ENCODE results near the gene OASL. TPM values are rescaled to one million over a fixed set of nuclear protein-coding genes. Genes with fewer than 3 reads are reported as not detected.
A peak's percentile ranks its signal among the peaks of the same experiment; 100 is the strongest.

OASL gene
- polyA plus RNA-seq, 4 donors, result 0.56 to 3.0 (median 2.0) TPM

DNA sequence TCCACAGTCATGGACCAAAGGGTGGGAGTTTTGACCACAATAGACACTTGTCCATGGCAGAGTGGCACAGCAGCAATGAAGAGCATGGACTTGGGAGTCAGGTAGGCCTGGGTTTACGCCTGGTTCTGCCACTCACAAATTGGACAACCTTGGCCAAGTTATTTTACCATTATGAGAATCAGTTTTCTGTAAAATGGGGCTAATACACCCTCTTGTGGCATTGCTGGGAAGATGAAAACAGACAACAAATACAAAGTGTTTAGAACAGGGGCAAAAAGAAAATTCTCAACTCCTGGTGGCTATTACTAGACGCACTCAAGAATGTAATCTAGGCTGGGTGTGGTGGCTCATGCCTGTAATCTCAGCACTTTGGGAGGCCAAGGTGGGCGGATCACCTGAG lies 25.3 kb downstream of the OASL start:
- 75 to 86% (median 81%) methylated on average over 3 of the region's 3 CpGs for WGBS, 3 donors
- no peak overlapping the region for H3K27ac ChIP-seq (ENCODE audit: low read depth in 1 of 3, low read length in 2 of 3)
- FAIRE-seq, result no peak
- no peaks in the 10 kb centered on the region for H3K4me1 ChIP-seq (ENCODE audit: control insufficient read depth in 3 of 3, insufficient read depth in 2 of 3, low read depth in 1 of 3, low read length in 2 of 3)
- H3K27me3 ChIP-seq (ENCODE audit: control insufficient read depth in 3 of 3, insufficient read depth in 3 of 3, low read length in 3 of 3), result no peaks in the 10 kb centered on the region
- H3K9me3 ChIP-seq (ENCODE audit: control insufficient read depth in 2 of 2, insufficient read depth in 1 of 2, low read depth in 1 of 2, low read length in 1 of 2), result no peaks in the 10 kb centered on the region
- DNase-seq, result no peak
- H3K4me3 ChIP-seq (ENCODE audit: low read depth in 1 of 3, low read length in 3 of 3), result no peak overlapping the region
- peaks cover 2 to 33% (median 3%) of the 10 kb centered on the region in 3 donors for H3K36me3 ChIP-seq (ENCODE audit: control insufficient read depth in 3 of 3, insufficient read depth in 2 of 3, low read depth in 1 of 3, low read length in 3 of 3)

DNA sequence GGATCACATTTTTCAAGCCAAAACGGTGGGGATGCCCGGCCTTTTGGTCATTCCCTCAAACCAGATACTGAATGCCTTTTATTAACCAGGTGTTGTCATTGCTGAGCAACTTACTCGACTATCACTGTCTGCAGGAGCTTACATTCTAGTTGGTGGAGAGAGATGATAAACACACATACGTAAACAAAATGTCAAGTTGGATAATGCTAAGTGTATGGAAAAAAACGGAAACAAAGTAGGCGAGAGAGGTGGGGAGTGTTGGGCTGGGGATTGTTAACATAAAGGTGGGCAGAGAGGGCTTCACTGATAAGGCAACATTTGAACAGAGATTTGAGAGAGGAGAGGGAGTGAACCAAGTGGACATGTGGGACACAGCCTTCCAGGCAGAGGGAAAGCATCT lies 27.2 kb downstream of the OASL start:
- DNase-seq, result no peak
- no peaks in the 10 kb centered on the region for H3K4me1 ChIP-seq (ENCODE audit: control insufficient read depth in 3 of 3, insufficient read depth in 2 of 3, low read depth in 1 of 3, low read length in 2 of 3)
- H3K27me3 ChIP-seq (ENCODE audit: control insufficient read depth in 3 of 3, insufficient read depth in 3 of 3, low read length in 3 of 3), result no peaks in the 10 kb centered on the region
- no peaks in the 10 kb centered on the region for H3K9me3 ChIP-seq (ENCODE audit: control insufficient read depth in 2 of 2, insufficient read depth in 1 of 2, low read depth in 1 of 2, low read length in 1 of 2)
- no peak for FAIRE-seq
- H3K36me3 ChIP-seq (ENCODE audit: control insufficient read depth in 3 of 3, insufficient read depth in 2 of 3, low read depth in 1 of 3, low read length in 3 of 3), result peaks cover 3 to 46% (median 4%) of the 10 kb centered on the region in 3 donors
- no peak overlapping the region for H3K4me3 ChIP-seq (ENCODE audit: low read depth in 1 of 3, low read length in 3 of 3)
- no peak overlapping the region for H3K27ac ChIP-seq (ENCODE audit: low read depth in 1 of 3, low read length in 2 of 3)
- 76 to 89% (median 85%) methylated on average over 6 of the region's 6 CpGs for WGBS, 3 donors

- no peak for FAIRE-seq
- Histone ChIP-seq H3K9me3 (ENCODE audit: control insufficient read depth in 2 of 2, insufficient read depth in 1 of 2, low read depth in 1 of 2, low read length in 1 of 2) (no peaks in the 10 kb centered on the region), H3K4me3 (ENCODE audit: low read depth in 1 of 3, low read length in 3 of 3) (no peak overlapping the region), H3K27me3 (ENCODE audit: control insufficient read depth in 3 of 3, insufficient read depth in 3 of 3, low read length in 3 of 3) (no peaks in the 10 kb centered on the region), H3K36me3 (ENCODE audit: control insufficient read depth in 3 of 3, insufficient read depth in 2 of 3, low read depth in 1 of 3, low read length in 3 of 3) (peaks cover 3 to 51% (median 4%) of the 10 kb centered on the region in 3 donors), H3K4me1 (ENCODE audit: control insufficient read depth in 3 of 3, insufficient read depth in 2 of 3, low read depth in 1 of 3, low read length in 2 of 3) (no peaks in the 10 kb centered on the region), H3K27ac (ENCODE audit: low read depth in 1 of 3, low read length in 2 of 3) (no peak overlapping the region)
- WGBS, 3 donors, result 91 to 93% (median 91%) methylated on average over 8 of the region's 8 CpGs
- no peak for DNase-seq
Measured at GRCh38 chr12:121010860-121011259, 28.2 kb downstream of the OASL start.

GRCh38 chr12:121009741-121010140 lies 29.3 kb downstream of the OASL start:
- H3K9me3 ChIP-seq (ENCODE audit: control insufficient read depth in 2 of 2, insufficient read depth in 1 of 2, low read depth in 1 of 2, low read length in 1 of 2), result no peaks in the 10 kb centered on the region
- H3K4me3 ChIP-seq (ENCODE audit: low read depth in 1 of 3, low read length in 3 of 3), result no peak overlapping the region
- 15 to 66% (median 30%) methylated on average over 10 of the region's 10 CpGs for WGBS, 3 donors
- DNase-seq, result peak; percentile 83 to 87
- no peak for FAIRE-seq
- no peak overlapping the region for H3K27ac ChIP-seq (ENCODE audit: low read depth in 1 of 3, low read length in 2 of 3)
- H3K4me1 ChIP-seq (ENCODE audit: control insufficient read depth in 3 of 3, insufficient read depth in 2 of 3, low read depth in 1 of 3, low read length in 2 of 3), result peaks cover 0 to 2% (median 0%) of the 10 kb centered on the region in 3 donors
- H3K27me3 ChIP-seq (ENCODE audit: control insufficient read depth in 3 of 3, insufficient read depth in 3 of 3, low read length in 3 of 3), result no peaks in the 10 kb centered on the region
- peaks cover 3 to 61% (median 4%) of the 10 kb centered on the region in 3 donors for H3K36me3 ChIP-seq (ENCODE audit: control insufficient read depth in 3 of 3, insufficient read depth in 2 of 3, low read depth in 1 of 3, low read length in 3 of 3)

DNA sequence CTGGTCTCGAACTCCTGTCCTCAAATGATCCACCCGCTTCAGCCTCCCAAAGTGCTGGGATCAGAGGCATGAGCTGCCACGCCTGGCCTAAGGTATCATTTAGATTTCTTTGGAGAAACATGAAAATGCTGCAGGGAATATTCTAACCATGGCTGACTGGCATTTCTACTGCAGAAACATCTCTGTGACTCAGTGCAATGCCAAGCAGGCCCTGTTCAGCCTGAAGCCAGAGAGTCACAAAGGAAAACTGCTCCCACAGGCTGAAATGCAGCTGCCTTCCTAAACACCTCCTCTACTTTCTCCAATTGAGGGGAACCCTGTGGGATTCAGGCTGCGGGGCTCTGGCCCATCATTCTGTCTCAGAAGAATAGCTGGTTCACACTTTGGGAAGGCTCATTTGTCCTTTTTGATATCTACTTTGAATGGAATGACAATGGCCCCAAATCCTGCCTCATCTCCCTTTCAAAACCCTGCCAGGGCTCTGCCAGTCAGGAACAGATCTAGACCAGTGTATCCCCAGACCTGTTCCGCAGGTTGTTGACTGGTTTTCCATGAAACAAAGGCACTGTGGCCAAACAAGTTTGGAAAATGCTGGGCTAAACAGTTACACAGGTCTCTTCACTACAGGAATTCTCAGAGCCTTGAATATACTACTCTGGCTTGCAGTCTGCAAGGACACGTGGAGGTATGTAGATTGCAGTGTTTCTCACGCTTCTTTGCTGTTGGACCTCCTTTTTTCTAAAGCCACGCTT lies 30.5 kb downstream of the OASL start:
- no peaks in the 10 kb centered on the region for H3K27me3 ChIP-seq (ENCODE audit: control insufficient read depth in 3 of 3, insufficient read depth in 3 of 3, low read length in 3 of 3)
- FAIRE-seq, result no peak
- H3K4me1 ChIP-seq (ENCODE audit: control insufficient read depth in 3 of 3, insufficient read depth in 2 of 3, low read depth in 1 of 3, low read length in 2 of 3), result peaks cover 0 to 4% (median 0%) of the 10 kb centered on the region in 3 donors
- no peak for DNase-seq
- 94 to 98% (median 95%) methylated on average over 8 of the region's 8 CpGs for WGBS, 3 donors
- H3K27ac ChIP-seq (ENCODE audit: low read depth in 1 of 3, low read length in 2 of 3), result no peak overlapping the region
- peaks cover 4 to 73% (median 7%) of the 10 kb centered on the region in 3 donors for H3K36me3 ChIP-seq (ENCODE audit: control insufficient read depth in 3 of 3, insufficient read depth in 2 of 3, low read depth in 1 of 3, low read length in 3 of 3)
- H3K9me3 ChIP-seq (ENCODE audit: control insufficient read depth in 2 of 2, insufficient read depth in 1 of 2, low read depth in 1 of 2, low read length in 1 of 2), result no peaks in the 10 kb centered on the region
- no peak overlapping the region for H3K4me3 ChIP-seq (ENCODE audit: low read depth in 1 of 3, low read length in 3 of 3)

GRCh38 chr12:121005346-121005815 lies 33.7 kb downstream of the OASL start:
- WGBS, 3 donors, result 32 to 56% (median 45%) methylated on average over 9 of the region's 9 CpGs

DNA sequence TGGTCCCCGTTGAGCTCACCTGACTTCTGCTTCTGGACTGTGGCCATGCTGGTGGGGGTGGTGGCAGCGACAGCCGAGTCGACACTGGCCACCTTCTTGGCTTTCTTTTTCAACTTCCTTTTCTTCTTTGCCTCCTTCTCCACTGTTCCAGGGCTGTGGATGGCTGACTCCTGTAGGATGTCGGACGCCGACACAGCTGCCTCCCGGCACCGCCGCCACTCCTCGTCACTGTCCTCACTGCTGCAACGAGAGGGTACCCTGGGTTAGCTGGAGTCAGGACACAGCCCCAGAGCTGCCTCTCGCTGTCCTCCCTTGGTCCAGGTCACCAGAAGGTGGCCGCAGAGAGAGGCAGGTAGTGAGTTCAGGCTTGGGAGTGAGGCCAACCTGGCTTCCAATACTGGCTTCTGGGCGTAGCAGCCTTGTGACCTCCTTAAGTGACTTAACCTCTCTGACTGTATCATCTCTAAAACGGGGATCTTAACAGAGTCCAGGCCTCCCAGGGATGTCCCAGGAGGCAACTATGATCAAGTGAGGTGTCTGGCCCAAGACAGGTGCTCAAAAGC lies 34.7 kb downstream of the OASL start:
- no peak overlapping the region for H3K4me3 ChIP-seq (ENCODE audit: low read depth in 1 of 3, low read length in 3 of 3)
- no peaks in the 10 kb centered on the region for H3K9me3 ChIP-seq (ENCODE audit: control insufficient read depth in 2 of 2, insufficient read depth in 1 of 2, low read depth in 1 of 2, low read length in 1 of 2)
- 38 to 85% (median 59%) methylated on average over 16 of the region's 16 CpGs for WGBS, 3 donors
- peaks cover 6 to 86% (median 15%) of the 10 kb centered on the region in 3 donors for H3K36me3 ChIP-seq (ENCODE audit: control insufficient read depth in 3 of 3, insufficient read depth in 2 of 3, low read depth in 1 of 3, low read length in 3 of 3)
- no peaks in the 10 kb centered on the region for H3K27me3 ChIP-seq (ENCODE audit: control insufficient read depth in 3 of 3, insufficient read depth in 3 of 3, low read length in 3 of 3)
- FAIRE-seq (no peak), DNase-seq (no peak)
- no peak overlapping the region for H3K27ac ChIP-seq (ENCODE audit: low read depth in 1 of 3, low read length in 2 of 3)
- H3K4me1 ChIP-seq (ENCODE audit: control insufficient read depth in 3 of 3, insufficient read depth in 2 of 3, low read depth in 1 of 3, low read length in 2 of 3), result peaks cover 0 to 4% (median 0%) of the 10 kb centered on the region in 3 donors

More at GRCh38 chr12:121005346-121005815, 33.7 kb downstream of the OASL start:
- peaks cover 4 to 83% (median 13%) of the 10 kb centered on the region in 3 donors for H3K36me3 ChIP-seq (ENCODE audit: control insufficient read depth in 3 of 3, insufficient read depth in 2 of 3, low read depth in 1 of 3, low read length in 3 of 3)
- no peaks in the 10 kb centered on the region for H3K27me3 ChIP-seq (ENCODE audit: control insufficient read depth in 3 of 3, insufficient read depth in 3 of 3, low read length in 3 of 3)
- DNase-seq (peak; percentile 80 to 82), FAIRE-seq (no peak)
- no peaks in the 10 kb centered on the region for H3K9me3 ChIP-seq (ENCODE audit: control insufficient read depth in 2 of 2, insufficient read depth in 1 of 2, low read depth in 1 of 2, low read length in 1 of 2)
- H3K4me1 ChIP-seq (ENCODE audit: control insufficient read depth in 3 of 3, insufficient read depth in 2 of 3, low read depth in 1 of 3, low read length in 2 of 3), result peaks cover 0 to 4% (median 0%) of the 10 kb centered on the region in 3 donors
- no peak overlapping the region for H3K4me3 ChIP-seq (ENCODE audit: low read depth in 1 of 3, low read length in 3 of 3)
- H3K27ac ChIP-seq (ENCODE audit: low read depth in 1 of 3, low read length in 2 of 3), result no peak overlapping the region

- H3K9me3 ChIP-seq (ENCODE audit: control insufficient read depth in 2 of 2, insufficient read depth in 1 of 2, low read depth in 1 of 2, low read length in 1 of 2), result no peaks in the 10 kb centered on the region
- peak; percentile 56 for DNase-seq
- no peak for FAIRE-seq
- no peak overlapping the region for H3K4me3 ChIP-seq (ENCODE audit: low read depth in 1 of 3, low read length in 3 of 3)
- H3K36me3 ChIP-seq (ENCODE audit: control insufficient read depth in 3 of 3, insufficient read depth in 2 of 3, low read depth in 1 of 3, low read length in 3 of 3), result peaks cover 6 to 86% (median 12%) of the 10 kb centered on the region in 3 donors
- peaks cover 0 to 4% (median 0%) of the 10 kb centered on the region in 3 donors for H3K4me1 ChIP-seq (ENCODE audit: control insufficient read depth in 3 of 3, insufficient read depth in 2 of 3, low read depth in 1 of 3, low read length in 2 of 3)
- 42 to 76% (median 53%) methylated on average over 4 of the region's 4 CpGs for WGBS, 3 donors
- peak overlapping the region in 1 of 3 donors; percentile 32 for H3K27ac ChIP-seq (ENCODE audit: low read depth in 1 of 3, low read length in 2 of 3)
- H3K27me3 ChIP-seq (ENCODE audit: control insufficient read depth in 3 of 3, insufficient read depth in 3 of 3, low read length in 3 of 3), result no peaks in the 10 kb centered on the region
Measured at GRCh38 chr12:121003650-121004049, 35.4 kb downstream of the OASL start.

All from small intestine (tissue), 7 donors.